Dedifferentiated amniotic fluid mesenchymal stem cell (primary cell): ENCODE data around the gene FRMD5.
"Not testable (repeated sequence)": the region's sequence is repeated elsewhere in the genome, so short reads cannot be mapped to it uniquely, and the experiment has no call there.

Experiments
- DNase-seq: peaks from one replicate; pipeline ENCODE4 v3.0.0-alpha.2; 2016; ENCODE audit errors: extremely low spot score

FRMD5 gene

DNA sequence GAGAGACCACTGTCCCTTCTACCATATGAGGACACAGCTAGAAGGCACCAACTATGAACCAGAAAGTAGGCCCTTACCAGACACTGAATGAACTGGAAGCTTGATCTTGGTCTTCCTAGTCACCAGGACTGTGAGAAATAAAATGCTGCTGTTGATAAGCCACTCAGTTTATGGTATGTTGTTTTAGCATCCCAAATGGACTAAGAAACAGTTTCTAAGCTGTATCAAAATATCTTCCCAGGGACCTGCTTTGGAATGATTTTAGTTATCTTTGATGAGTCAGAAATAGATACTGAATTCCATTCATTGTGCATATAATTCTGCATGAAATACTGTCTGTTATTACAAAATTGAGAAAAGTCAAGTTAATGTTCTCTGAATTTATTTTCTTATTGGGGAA is 349.6 kb downstream of the FRMD5 start:
- no peak for DNase-seq

GRCh38 chr15:43832485-43832884 is 362.6 kb downstream of the FRMD5 start:
- not testable (repeated sequence) for DNase-seq

DNA sequence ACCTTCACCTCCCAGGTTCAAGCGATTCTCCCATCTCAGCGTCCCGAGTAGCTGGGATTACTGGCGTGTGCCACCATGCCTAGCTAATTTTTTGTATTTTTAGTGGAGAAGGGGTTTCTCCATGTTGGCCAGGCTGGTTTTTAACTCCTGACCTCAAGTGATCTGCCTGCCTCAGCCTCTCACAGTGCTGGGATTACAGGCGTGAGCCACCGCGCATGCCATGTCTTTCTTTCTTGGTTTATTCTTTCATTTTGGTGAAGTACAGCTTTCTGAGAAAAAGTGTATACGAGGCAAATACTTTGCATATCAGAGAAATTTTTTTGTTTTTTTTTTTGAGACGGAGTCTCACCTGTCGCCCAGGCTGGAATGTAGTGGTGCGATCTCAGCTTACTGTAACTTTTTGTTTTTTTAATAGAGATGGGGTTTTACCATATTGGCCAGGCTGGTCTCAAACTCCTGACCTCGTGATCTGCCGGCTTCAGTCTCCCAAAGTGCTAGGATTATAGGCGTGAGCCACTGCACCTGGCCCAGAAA is 363.5 kb downstream of the FRMD5 start:
- DNase-seq: not testable (repeated sequence)

DNA sequence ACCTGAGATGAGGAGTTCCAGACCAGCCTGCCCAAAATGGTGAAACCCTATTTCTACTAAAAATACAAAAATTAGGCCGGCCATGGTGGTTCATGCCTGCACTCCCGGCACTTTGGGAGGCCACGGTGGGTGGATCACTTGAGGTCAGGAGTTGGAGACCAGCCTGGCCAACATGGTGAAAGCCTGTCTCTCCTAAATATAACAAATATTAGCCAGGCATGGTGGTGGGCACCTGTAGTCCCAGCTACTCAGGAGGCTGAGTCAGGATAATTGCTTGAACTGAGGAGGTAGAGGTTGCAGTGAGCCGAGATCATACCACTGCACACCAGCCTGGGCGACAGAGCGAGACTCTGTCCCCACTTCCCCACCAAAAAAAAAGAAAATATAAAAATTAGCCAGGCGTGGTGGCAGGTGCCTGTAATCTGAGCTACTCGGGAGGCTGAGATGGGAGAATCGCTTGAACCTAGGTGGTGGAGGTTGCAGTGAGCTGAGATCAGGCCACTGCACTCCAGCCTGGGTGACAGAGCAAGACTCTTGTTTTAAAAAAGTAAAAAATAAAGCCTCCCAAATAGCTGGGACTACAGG is 364.3 kb downstream of the FRMD5 start:
- DNase-seq: not testable (repeated sequence)

GRCh38 chr15:43829951-43830540 is 365.0 kb downstream of the FRMD5 start:
- not testable (repeated sequence) for DNase-seq

DNA sequence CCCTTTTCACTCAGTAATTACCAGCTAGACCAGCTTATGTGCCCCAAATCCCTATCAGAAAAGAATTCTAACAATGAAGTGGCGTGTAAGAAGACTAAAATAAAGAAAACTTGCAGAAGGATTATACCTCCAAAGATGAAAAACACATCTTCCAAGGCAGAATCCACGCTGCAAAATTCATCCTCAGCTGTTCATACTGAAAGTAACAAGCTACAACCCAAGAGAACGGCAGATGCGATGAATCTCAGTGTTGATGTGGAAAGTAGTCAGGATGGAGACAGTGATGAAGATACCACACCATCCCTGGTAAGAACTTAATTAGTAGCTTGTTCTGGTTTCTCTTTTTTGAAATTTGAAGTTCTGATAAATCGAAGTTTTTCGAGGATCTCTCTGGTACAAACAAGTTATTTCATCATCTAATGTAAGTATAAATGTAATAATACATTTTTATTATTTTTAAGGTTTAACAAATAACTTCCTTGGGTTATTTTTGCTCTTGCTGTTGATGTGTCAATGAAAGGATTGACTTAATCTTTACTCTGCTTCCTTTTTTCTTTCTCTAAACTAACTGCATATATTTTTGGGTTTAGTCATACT is 366.9 kb downstream of the FRMD5 start:
- no peak for DNase-seq

- peak; percentile 39 for DNase-seq
These were observed 368.3 kb downstream of the FRMD5 start, which contains the start of gene WDR76 for GRCh38 chr15:43826508-43827341. Gene WDR76, plus strand, starts transcription at chr15:43827002. Its CDS starts 31 bp downstream, at chr15:43827033.

GRCh38 chr15:43826029-43826507 is 369.0 kb downstream of the FRMD5 start:
- DNase-seq: no peak

DNA sequence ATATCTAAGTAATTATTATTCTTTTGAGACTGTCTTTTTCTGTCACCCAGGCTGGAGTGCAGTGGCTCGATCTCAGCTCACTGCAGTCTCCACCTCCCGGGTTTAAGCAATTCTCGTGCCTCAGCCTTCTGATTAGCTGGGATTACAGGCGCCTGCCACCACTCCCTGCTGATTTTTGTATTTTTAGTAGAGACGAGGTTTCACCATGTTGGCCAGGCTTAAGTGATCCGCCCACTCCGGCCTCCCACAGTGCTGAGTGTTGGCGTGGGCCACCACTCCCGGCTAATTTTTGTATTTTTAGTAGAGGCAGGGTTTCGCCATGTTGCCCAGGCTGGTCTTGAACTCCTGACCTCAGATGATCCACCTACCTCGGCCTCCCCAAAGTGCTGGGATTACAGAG is 369.8 kb downstream of the FRMD5 start:
- not testable (repeated sequence) for DNase-seq

GRCh38 chr15:43824302-43825246 is 370.5 kb downstream of the FRMD5 start, which contains the start of gene MFAP1:
Gene MFAP1, minus strand, starts transcription at chr15:43824690. Its CDS starts 121 bp downstream, at chr15:43824569.
- peak; percentile 98 for DNase-seq

DNA sequence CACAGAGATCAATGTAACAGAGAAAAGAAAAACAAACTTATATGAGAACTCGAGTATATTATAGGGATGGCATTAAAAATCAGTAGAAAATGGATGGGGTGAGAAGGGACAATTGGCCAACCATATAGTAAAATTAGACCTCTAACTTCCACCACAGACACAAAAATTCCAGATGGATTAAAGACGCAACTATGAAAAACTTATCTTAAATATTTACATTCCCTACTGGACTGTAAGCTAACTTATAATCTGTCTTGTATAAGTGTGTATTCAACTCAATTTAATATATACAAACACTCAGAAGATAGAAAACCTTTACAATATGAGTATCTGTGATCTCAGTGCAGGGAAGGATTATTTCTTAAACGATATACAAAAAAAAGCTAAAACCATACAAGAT is 373.6 kb downstream of the FRMD5 start:
- DNase-seq: no peak
